Right lobe of liver (tissue), 6 donors: Measurements from ENCODE around the gene TPST2. TPM values are rescaled to one million over a fixed set of nuclear protein-coding genes. Genes with fewer than 3 reads are reported as not detected.
A peak's percentile ranks its signal among the peaks of the same experiment; 100 is the strongest.

ENCODE experiments used
- ATAC-seq, 4 donors: fragments of 200-7000 bp; cut with Tn5 transposase; one replicate each; pipeline ENCODE4 v1.9.1; 2020; ENCODE audit warnings: mild to moderate bottlenecking in 4 of 4, moderate library complexity in 4 of 4
- DNase-seq, 3 donors: peaks; one replicate each; pipeline ENCODE4 v3.0.0-alpha.2; 2020
- H3K27ac ChIP-seq, 3 donors: fragments of 200-600 bp; one replicate each; pipeline ENCODE4 v1.8.0; 2022
- H3K27me3 ChIP-seq, 2 donors: fragments of 200-600 bp; one replicate each; pipeline ENCODE4 v1.8.0; 2022
- H3K36me3 ChIP-seq, 4 donors: fragments of 200-600 bp; sonication (generic) in 1 of 4; one replicate each; pipeline versions ENCODE4 v1.5.1 to v1.8.0; 2017 to 2022; ENCODE audit warnings: control low read depth in 1 of 4
- H3K4me1 ChIP-seq, 4 donors: fragments of 200-600 bp; sonication (generic) in 1 of 4; one replicate each; pipeline versions ENCODE4 v1.5.1 to v1.8.0; 2017 to 2022; ENCODE audit warnings: control low read depth in 1 of 4
- H3K4me3 ChIP-seq, 3 donors: fragments of 200-600 bp; one replicate each; pipeline ENCODE4 v1.8.0; 2022
- H3K9me3 ChIP-seq, 4 donors: fragments of 200-600 bp; sonication (generic) in 1 of 4; one replicate each; pipeline versions ENCODE4 v1.5.1 to v1.8.0; 2017 to 2022; ENCODE audit warnings: control low read depth in 1 of 4
- CTCF ChIP-seq, 4 donors: fragments of 200-600 bp in 3 of 4; fragments of 450-650 bp in 1 of 4; IDR thresholded peaks; one replicate each; pipeline versions ENCODE4 v1.5.1 to v1.8.0; 2016 to 2022; ENCODE audit warnings: antibody characterized with exemption in 4 of 4, mild to moderate bottlenecking in 2 of 4
- POLR2A ChIP-seq: fragments of 450-650 bp; IDR thresholded peaks from one replicate; pipeline ENCODE4 v1.6.1; 2017; ENCODE audit warnings: antibody characterized with exemption, mild to moderate bottlenecking
- WGBS: methylation state at CpG from one replicate; pipeline ENCODE4 v1.1.6; 2018; ENCODE audit warnings: low coverage, low lambda C conversion rate; ENCODE audit not compliant: insufficient coverage; ENCODE audit errors: missing lambda C conversion rate; 5-methylcytosine and 5-hydroxymethylcytosine counted together
- intact Hi-C, 2 donors: fragments of 100-400 bp; cut with DNase I; formaldehyde crosslinking; loops; one replicate each; pipeline versions ENCODE4 v1.11.2 to v1.14.1; 2022
- total RNA-seq, 6 experiments: library from RNA; depleted of rRNA in 2 of 6; stranded (reverse); fragments of >200 nt in 2 of 6; fragmentation: NEBNext Ultra II Directional in 3 of 6; extraction: Animal tissue kit (Norgen Biotek cat#: 25700) in 3 of 6; gene quantifications; one replicate each; pipeline versions ENCODE4 v1.1.0 to v1.2.4, GENCODE V29; 2016 to 2023
- donor health status: DM: no; HTN: yes; CAD: no.
- donor health status: DM: no; HTN: no; CAD: no.
- donor health status: DM: no; HTN: no; CAD: no.
- donor health status: DM: no; HTN: yes; CAD: no.
- donor health status: DM: no; HTN: yes; CAD: no.

The TPST2 gene
- total RNA-seq, 6 experiments from 2014 or later, result 53.2 to 117 (median 66.9) TPM

GRCh38 chr22:26565889-26566288, 24.0 kb downstream of the TPST2 start:
- DNase-seq, result no peak
- Histone ChIP-seq H3K27me3 (no peaks in the 10 kb centered on the region), H3K4me1 (peaks cover 2 to 37% (median 12%) of the 10 kb centered on the region in 4 donors), H3K9me3 (no peaks in the 10 kb centered on the region), H3K36me3 (peaks cover 0 to 14% (median 1%) of the 10 kb centered on the region in 4 donors), H3K4me3 (no peak overlapping the region), H3K27ac (no peak overlapping the region)
- intact Hi-C loops, result no loop called here
- TF ChIP-seq POLR2A, result no peak
- no peak for TF ChIP-seq CTCF (IDR thresholded peaks at IDR 0.05)
- 24% methylated on average over 4 of the region's 8 CpGs for whole genome bisulfite sequencing
- no peak for ATAC-seq

GRCh38 chr22:26565181-26565580, 24.8 kb downstream of the TPST2 start:
- TF ChIP-seq CTCF (IDR thresholded peaks at IDR 0.05) (no peak), POLR2A (no peak)
- no peak for DNase-seq
- H3K9me3 ChIP-seq, result no peaks in the 10 kb centered on the region
- no peak overlapping the region for H3K4me3 ChIP-seq
- no peak overlapping the region for H3K27ac ChIP-seq
- H3K27me3 ChIP-seq, result no peaks in the 10 kb centered on the region
- ATAC-seq, result no peak
- H3K4me1 ChIP-seq, result peaks cover 2 to 42% (median 14%) of the 10 kb centered on the region in 4 donors
- intact Hi-C loops, result no loop called here
- no CpG with 5 or more reads among the region's 6 CpGs for WGBS
- H3K36me3 ChIP-seq, result peaks cover 0 to 14% (median 1%) of the 10 kb centered on the region in 4 donors

GRCh38 chr22:26564672-26565071, 25.3 kb downstream of the TPST2 start:
- H3K27me3 ChIP-seq, result no peaks in the 10 kb centered on the region
- peaks cover 0 to 14% (median 1%) of the 10 kb centered on the region in 4 donors for H3K36me3 ChIP-seq
- ATAC-seq (no peak), DNase-seq (no peak)
- no peak overlapping the region for H3K27ac ChIP-seq
- intact Hi-C loops, result no loop called here
- 71% methylated on average over 1 of the region's 3 CpGs for WGBS
- H3K9me3 ChIP-seq, result no peaks in the 10 kb centered on the region
- H3K4me1 ChIP-seq, result peaks cover 2 to 47% (median 18%) of the 10 kb centered on the region in 4 donors
- TF ChIP-seq CTCF (IDR thresholded peaks at IDR 0.05), result no peak
- no peak for TF ChIP-seq POLR2A
- no peak overlapping the region for H3K4me3 ChIP-seq

GRCh38 chr22:26564181-26564580, 25.8 kb downstream of the TPST2 start:
- DNase-seq, result no peak
- Histone ChIP-seq H3K27me3 (no peaks in the 10 kb centered on the region), H3K4me1 (peaks cover 2 to 52% (median 20%) of the 10 kb centered on the region in 4 donors), H3K4me3 (no peak overlapping the region), H3K9me3 (no peaks in the 10 kb centered on the region), H3K36me3 (peaks cover 0 to 14% (median 1%) of the 10 kb centered on the region in 4 donors), H3K27ac (peak overlapping the region in 1 of 3 donors; percentile 37)
- 60% methylated on average over 1 of the region's 8 CpGs for WGBS
- peak in 1 of 4 donors; percentile 18 for ATAC-seq
- TF ChIP-seq POLR2A (no peak), CTCF (IDR thresholded peaks at IDR 0.05) (no peak)
- intact Hi-C loops, result no loop called here
